ENCODE data around the gene UCP3. TPM values are rescaled to one million over a fixed set of nuclear protein-coding genes. Genes with fewer than 3 reads are reported as not detected.

The UCP3 gene
- total RNA-seq, result 1 to 10 TPM in 2 of 4 donors, under 1 TPM in 2; 0.74 to 2.8 (median 1.2) TPM

GRCh38 chr11:74008373-74009229, at the start of gene UCP3:
UCP3 (minus strand) TSS chr11:74009085; CDS start chr11:74007042, 2,043 bp downstream.
- no peak for ATAC-seq (ENCODE audit: low FRiP score)
- DNase-seq (ENCODE audit: low spot score), result no peak
- no peak for TF ChIP-seq CTCF (IDR thresholded peaks at IDR 0.05)

GRCh38 chr11:74057249-74058151, 48.6 kb upstream of the UCP3 start:
- no peak for TF ChIP-seq CTCF (IDR thresholded peaks at IDR 0.05)
- no peak for ATAC-seq (ENCODE audit: low FRiP score)
- no peak for DNase-seq (ENCODE audit: low spot score)

- no peak for ATAC-seq (ENCODE audit: low FRiP score)
- DNase-seq (ENCODE audit: low spot score), result no peak
- TF ChIP-seq CTCF (IDR thresholded peaks at IDR 0.05), result no peak
Measured at GRCh38 chr11:74055938-74056337, 47.1 kb upstream of the UCP3 start.

GRCh38 chr11:74050465-74050864, 41.6 kb upstream of the UCP3 start:
- no peak for DNase-seq (ENCODE audit: low spot score)
- TF ChIP-seq CTCF (IDR thresholded peaks at IDR 0.05), result no peak
- no peak for ATAC-seq (ENCODE audit: low FRiP score)

- DNase-seq (ENCODE audit: low spot score), result no peak
- ATAC-seq (ENCODE audit: low FRiP score), result no peak
- TF ChIP-seq CTCF (IDR thresholded peaks at IDR 0.05), result no peak
Measured at GRCh38 chr11:74048993-74049392, 40.1 kb upstream of the UCP3 start.

- TF ChIP-seq CTCF (IDR thresholded peaks at IDR 0.05), result no peak
- ATAC-seq (ENCODE audit: low FRiP score) (no peak), DNase-seq (ENCODE audit: low spot score) (no peak)
Measured at GRCh38 chr11:74044538-74044937, 35.7 kb upstream of the UCP3 start.

Measured in omental fat pad (tissue), 4 donors.